HG03575 (cell line): ENCODE results near the gene DGKQ.

Source experiments
- ATAC-seq: cut with Tn5 transposase; IDR thresholded peaks from one replicate; pipeline ENCODE4 v1.9.1; 2021; ENCODE audit not compliant: unreplicated experiment, insufficient number of reproducible peaks, low FRiP score; ENCODE audit errors: extremely low read depth

Gene DGKQ

GRCh38 chr4:914531-914930, 58.8 kb downstream of the DGKQ start:
- no peak for ATAC-seq

GRCh38 chr4:913280-913618, 60.1 kb downstream of the DGKQ start:
- no peak for ATAC-seq

- ATAC-seq, result no peak
These were observed 60.7 kb downstream of the DGKQ start for GRCh38 chr4:912548-913279.

- no peak for ATAC-seq
These were observed 61.4 kb downstream of the DGKQ start for GRCh38 chr4:911871-912490.

GRCh38 chr4:911221-911751, 62.1 kb downstream of the DGKQ start:
- no peak for ATAC-seq

- no peak for ATAC-seq
These were observed 62.8 kb downstream of the DGKQ start for GRCh38 chr4:910366-911091.

- ATAC-seq, result no peak
These were observed 63.5 kb downstream of the DGKQ start for GRCh38 chr4:909821-910220.

GRCh38 chr4:909131-909571, 64.2 kb downstream of the DGKQ start:
- ATAC-seq, result no peak
